Putamen (tissue), 1 donor: ENCODE measurements around the gene SF3B2.

Source experiments
- DNase-seq: peaks from one replicate; pipeline ENCODE4 v3.0.0-alpha.2; 2016; ENCODE audit warnings: low spot score

SF3B2 gene

DNA sequence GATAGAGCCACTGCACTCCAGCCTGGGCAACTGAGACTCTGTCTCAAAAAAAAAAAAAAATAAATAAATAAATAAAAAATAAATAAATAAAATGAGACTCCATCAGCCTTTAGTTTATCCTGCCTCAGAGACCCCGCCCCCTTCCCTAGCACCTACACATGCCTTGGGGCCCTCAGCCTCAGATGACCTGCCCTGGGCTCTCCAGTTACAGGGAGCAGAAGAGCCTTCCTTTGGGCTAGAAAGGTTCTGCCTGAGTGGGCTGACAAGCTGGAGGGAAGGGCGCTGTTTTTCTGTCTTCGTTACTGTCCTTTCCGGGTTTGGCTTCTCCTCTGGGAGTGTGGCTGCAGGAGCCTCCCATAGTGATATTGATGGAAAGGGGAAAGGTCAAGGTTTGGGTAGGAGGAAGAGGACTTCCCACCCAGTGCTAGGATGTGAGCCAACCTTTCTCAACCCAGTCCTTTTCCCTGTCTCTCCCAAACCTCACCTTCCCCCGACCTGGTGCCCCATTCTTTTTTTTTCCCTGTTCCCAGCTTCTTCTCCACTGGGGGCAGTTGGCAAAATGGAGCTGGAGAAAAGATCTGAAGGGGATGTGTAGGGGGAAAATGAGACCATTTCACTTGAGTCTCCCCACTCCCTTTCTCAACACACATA is 1.5 kb upstream of the SF3B2 start:
- no peak for DNase-seq

DNA sequence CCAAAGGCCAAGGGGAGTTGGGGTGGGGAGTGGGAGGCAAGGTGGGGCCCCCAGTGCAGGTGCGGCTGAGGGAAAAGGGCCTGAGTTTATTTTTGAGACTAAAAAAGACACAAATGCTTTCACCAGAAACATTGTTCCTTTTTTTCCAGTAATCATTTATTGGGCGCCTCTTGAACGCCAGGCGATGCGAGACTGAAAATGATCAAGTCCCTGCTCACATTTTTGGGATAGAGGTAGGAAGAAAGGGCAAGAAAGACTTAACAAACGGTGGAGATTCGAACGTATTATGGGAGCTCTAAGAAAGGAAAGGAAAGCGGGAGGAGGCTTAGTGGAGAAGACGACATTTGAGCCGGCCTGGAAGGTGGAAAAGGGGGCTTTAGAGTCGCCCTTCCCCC is 796 bp upstream of the SF3B2 start:
- no peak for DNase-seq

DNA sequence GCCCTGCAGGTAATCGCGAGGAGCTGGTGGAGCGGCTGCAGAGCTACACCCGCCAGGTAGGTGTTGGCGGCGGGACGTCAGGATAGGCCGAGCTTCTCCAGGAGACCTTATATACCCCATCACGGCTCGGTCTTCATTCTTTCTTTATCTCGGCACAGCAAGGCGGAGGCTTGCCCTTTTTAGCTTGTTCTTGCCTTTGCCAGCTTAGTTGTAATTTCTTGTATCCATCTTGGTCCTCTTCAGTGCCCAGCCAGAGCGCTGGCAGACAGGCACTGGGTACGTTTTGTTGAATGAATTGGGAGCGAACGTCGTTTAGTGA is 459 bp downstream of the SF3B2 start:
- DNase-seq: no peak

DNA sequence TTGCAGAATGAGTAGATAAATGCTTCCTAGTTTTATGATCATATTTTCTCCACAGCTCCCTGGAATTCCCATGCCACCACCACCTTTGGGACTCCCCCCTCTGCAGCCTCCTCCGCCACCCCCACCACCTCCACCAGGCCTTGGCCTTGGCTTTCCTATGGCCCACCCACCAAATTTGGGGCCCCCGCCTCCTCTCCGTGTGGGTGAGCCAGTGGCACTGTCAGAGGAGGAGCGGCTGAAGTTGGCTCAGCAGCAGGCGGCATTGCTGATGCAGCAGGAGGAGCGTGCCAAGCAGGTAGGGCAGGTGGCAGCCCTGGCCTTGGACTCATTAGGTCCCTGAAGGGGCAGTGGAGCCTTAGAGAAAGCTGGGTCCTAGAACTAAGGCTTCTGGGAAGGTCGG is 2.9 kb downstream of the SF3B2 start:
- DNase-seq: no peak

DNA sequence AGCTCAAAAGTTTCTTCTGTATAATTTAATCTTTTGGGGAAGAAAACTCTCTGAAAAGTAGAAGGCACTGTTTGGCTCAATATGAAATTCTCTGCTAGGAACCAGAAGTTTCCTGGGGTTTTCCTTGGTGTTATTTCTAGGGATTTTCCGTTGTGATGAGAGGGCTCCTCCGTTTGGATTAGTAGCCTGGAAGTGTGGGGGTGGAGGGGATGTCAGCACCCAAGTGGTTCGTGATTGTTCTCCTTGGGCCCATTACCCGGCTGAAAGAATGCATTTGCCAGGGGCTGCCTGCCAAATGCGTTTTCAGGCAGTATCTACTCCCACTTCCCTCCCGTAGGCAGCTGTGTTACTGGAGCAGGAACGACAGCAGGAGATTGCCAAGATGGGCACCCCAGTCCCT is 4.3 kb downstream of the SF3B2 start:
- no peak for DNase-seq

DNA sequence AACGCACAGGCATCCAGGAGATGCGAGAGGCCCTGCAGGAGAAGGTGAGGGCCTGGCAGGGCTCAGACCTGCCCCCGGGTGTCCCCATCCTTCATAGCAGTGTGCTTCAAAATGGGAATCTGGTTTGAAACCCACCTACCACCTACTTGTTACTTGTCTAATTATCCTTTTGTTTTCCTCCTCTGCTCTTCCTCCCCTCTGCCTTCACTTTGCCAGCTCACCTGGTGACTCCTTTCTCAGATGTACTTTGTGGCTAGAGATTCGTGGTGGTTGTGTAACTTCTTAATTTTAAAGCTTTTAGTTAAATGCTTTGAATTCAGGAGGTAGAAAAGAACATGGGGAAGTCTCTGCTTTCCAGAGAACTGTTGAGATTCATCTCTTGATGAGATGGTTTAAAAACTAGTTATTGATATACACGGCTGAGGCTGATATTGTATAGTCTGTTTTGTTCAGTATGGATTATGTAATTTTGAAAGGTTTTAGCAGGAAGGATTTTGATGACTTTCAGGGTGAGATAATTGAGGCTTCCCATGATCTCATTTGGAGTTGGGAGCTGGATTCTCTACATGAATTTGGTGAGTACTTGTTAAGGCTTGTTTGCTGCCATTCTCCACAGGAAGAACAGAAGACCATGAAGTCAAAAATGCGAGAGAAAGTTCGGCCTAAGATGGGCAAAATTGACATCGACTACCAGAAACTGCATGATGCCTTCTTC is 8.0 kb downstream of the SF3B2 start:
- DNase-seq: peak; percentile 61

DNA sequence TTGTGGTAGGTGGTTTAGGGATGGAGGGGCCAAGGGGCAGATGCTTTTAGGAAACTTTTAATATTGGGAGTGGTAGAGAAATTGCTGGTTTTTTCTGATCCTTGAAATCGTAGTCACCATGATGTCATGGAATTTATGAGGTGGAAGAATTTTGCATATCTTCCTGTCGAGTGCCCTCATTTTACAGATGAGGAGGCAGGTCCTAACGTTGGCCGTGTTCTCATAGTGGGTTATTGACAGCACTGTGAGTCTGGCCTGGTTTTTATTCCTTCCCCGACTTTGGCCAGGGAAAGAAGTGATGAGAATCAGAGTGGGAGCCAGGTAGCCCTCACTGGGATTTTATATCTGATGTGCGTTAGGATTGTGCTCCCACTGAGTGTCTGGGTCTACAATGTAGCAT is 9.1 kb downstream of the SF3B2 start:
- no peak for DNase-seq

DNA sequence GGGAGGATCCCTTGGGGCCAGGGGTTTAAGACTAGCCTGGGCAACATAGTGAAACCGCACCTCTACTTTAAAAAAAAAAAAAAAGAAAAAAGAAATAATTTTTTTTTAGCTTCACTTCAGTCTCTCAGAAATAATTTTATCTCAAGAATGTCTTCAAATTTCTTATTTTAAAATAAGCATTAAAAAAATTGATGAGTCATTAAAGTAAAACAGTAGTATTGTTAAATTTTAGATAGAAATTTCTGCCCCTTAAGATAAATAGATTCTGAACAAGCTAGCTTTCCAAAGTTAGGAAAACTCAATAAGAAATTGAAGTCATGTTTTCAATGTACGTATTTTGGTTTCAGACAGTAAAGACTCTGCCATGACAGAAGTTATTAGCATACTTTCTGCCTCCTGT is 10.2 kb downstream of the SF3B2 start:
- DNase-seq: no peak

DNA sequence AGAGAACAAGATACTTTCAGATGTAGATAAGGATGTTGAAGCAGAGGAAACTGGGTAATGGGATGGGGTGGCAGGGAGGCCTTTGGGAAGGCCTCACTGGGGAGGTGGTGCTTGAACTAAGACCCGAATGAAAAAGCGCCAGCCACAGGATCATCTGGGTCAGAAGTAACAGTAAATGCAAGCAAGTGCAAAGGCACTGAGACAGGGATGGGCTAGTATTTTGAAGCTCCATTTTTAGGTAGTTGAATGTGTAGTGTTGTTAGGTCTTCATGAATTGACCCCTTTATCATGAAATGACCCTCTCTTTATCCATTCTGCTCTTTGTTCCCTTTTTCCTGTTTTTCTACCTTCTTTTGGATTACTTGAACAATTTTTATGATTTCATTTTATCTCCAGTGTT is 11.7 kb downstream of the SF3B2 start:
- DNase-seq: no peak

DNA sequence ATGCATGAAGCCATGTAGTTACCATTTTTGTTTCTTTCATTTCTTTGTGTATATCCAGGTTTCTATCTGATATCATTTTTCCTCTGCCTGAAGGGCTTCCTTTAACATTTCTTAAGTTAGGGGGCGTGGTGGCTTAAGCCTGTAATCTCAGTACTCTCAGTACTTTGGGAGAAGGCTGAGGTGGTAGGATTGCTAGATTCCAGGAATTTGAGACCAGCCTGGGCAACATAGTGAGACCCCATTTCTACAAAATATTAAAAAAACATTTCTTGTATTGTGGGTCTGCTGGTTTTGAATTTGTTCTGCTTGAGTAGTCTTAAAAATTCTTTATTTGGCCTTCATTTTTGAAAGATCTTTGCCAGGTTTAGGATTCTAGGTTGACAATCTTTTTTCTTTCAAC is 12.4 kb downstream of the SF3B2 start:
- DNase-seq: no peak

DNA sequence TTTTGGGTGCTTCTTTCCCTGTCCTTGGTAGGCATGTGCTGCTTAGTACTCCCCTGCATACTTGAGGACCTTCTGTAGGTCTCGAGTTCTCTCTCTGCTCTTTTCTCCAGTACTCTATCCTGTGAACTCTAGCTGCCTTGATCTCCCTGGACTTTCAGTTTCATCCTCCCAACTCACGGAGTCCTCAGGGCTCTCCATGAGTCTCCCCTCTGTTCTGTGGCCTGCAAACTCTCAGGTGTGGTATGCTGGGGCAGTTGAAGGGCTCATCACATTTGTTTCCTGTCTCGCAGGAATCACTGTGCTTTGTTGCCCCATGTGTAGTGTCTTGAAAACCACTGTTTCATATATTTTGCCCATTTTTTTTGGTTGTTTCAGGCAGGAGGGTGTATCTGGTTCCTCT is 14.6 kb downstream of the SF3B2 start:
- DNase-seq: no peak

DNA sequence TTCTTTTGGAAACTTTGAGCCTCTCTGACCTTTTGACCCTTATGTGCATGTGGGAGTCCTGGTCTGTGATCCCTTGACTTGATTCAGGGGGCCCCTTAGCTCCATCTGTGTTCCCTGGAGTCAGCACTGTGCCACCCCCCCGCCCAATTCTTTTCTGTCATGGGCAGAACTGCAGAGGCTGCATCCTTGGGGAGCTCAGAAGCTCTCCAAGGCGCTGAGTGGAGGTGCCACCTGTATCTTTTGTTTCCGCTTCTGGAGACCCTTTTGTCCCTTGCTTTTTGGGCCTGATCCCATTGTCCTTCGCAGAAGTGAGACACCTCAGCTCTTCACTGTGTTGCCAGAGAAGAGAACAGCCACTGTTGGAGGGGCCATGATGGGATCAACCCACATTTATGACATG is 15.5 kb downstream of the SF3B2 start:
- no peak for DNase-seq

DNA sequence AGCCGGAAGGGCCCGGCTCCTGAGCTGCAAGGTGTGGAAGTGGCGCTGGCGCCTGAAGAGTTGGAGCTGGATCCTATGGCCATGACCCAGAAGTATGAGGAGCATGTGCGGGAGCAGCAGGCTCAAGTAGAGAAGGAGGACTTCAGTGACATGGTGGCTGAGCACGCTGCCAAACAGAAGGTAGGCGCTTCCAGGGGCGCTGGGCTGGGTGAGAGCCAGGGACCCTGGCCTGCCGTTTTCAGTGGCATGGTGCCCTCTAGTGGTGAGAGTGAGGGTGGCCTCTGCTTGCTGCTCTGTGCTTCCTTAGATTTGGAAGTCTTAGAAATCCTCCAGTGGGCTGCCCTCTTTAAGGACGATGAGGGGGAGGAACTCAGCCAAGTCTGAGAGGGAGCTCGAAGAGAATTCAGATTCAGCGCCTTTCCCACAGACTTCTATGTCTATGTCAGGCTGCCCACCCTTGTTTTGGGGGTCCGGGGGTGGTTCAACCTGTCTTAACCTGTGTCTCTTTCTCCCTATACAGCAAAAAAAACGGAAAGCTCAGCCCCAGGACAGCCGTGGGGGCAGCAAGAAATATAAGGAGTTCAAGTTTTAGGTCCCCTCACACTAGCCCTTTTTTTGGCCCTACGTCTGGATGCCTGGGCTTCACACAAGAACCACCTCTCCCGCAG is 16.1 kb downstream of the SF3B2 start:
- DNase-seq: no peak

DNA sequence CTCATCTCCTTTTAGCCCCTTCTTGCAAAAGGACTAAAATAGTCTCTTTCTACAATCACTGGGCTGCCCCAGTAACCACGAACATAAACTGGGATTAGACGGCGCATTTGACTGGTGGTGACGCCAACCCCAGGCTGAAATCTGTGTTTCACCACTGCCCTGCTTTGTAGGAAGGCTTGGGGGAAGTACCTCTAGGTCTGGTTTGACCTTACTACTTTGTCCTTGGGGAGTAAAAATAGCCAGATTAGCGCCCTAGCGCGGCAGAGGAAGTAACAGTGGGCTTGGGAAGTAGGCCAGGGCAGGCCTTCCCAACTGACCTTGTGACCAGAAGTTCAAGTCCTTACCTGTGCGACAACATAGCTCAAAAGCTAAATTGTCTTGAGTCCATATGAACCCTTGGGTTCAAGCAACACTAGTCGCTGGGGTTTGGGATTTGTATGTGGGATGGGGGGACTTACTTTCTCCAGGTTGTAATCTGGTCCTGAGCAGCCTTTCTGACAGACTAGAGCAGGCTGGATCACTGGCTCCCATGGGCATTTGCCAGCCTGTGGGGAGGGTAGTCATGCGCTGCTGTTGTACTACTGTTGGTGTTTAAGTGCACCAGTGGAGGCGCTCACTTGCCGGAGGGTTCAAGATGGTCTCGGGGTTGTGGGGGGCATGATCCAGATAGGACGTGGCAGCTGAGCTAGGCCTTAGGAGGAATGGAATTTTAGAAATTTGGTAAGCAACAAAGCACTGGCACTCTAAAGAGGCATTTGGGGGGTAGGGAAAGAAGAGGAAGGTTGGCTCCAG is 17.0 kb downstream of the SF3B2 start:
- no peak for DNase-seq

DNA sequence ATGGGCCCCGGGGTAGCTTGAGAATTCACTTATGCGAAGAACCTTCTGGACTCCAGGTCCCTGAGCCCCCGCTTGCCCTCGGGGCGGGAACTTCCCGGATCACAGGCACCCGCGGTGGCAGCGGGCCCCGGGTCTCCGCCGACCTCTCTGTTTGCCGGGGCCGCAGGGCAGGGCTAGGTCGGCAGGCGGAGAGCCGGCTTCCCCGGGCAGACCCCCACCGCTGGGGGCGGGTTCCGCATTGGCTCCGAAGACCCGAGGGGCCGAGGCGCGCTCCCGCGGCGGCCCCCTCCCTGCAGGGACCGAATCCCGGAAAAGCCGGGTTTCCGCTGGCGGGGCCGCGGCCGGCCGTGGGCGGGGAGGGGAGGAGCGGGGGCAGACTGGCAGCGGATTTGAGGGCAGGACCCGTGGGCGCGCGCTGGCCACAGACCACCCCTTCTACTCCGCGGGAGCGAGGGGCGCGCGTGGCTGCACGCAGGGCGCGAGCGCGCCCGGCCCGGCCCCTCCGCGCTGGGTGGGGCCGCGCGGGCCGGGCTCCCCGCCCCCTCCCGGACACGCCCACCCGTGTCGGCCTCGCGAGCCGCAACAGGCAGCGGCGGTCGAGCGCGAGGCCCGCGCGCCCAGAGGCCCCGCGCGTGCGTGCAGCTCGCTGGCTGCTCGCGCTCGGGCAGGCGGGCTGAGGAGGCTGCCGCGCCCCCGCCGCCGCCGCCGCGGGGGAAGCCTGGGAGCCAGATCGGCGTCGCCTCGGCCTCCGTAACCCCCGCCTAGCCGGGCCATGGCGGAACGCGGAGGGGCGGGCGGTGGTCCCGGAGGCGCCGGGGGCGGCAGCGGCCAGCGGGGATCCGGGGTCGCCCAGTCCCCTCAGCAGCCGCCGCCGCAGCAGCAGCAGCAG is 17.8 kb downstream of the SF3B2 start, which contains the start of gene PACS1:
TSS of gene PACS1 (plus strand) at position 558 of the 889 bp plus-strand sequence. CDS start at position 773, 215 bp downstream.
- DNase-seq: no peak

DNA sequence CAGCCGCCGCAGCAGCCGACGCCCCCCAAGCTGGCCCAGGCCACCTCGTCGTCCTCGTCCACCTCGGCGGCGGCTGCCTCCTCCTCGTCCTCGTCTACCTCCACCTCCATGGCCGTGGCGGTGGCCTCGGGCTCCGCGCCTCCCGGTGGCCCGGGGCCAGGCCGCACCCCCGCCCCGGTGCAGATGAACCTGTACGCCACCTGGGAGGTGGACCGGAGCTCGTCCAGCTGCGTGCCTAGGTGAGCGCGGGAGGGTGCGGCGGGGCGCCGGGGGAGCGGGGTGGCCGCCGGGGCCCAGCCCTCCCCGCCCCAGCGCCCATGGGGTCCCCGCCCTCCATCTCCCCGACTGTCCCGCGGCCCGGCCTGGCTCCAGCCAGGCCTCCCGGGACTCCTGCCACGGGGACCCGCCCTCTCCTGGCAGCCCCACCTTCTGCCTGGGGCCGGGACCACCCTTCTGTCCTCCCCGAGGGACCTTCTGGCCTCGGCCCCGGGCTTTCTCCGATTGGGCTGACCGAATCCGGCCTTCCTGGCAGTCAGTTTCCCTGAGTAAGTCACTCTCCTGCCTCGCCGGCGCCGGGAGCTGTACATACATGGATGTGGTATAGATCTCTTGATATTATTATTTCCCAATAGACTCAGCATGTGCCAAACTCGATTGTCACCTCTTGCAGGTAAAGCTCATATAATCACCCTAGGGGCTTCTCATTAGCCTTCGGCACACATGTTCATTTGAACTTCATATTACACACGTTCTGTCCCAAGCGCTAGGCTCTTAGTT is 18.6 kb downstream of the SF3B2 start:
- DNase-seq: no peak

DNA sequence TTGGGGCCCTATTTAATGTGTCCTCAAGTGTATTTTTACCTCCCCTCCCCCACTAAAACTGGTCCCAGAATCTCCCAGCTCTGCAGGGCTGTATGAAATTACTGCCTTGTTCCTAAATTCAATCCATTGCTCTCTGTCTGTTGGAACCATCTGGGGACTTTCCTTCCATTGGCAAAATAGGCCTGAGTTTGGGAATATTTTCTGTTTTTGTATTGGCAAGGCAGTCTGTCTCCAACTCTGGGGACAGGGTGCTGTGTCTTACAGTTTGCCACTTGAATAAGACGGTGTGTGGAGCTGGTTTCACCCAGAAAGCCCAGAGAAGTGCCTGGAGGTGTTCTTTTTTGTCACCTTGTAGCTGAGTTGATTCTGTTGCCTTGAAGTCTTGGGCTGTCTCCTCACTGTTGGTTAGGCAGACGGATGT is 19.2 kb downstream of the SF3B2 start:
- DNase-seq: no peak

DNA sequence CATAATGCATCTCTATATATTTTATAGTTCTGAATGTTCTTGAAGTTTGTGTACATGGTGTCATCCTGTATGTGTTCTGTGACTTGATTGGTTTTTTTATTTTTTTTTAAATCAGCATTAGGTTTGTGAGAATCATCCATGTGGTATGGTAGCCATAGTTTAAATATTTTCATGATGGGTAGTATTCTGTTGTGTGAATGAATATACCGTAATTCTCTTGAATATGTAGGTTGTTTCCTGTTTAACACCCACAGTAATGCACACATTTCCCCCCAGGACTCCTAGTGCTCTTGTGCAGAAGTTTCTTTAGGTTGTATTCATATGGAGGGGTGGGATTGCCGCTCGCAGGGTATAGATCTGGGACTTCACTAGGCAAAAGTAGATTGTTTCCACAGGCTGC is 19.9 kb downstream of the SF3B2 start:
- no peak for DNase-seq

DNA sequence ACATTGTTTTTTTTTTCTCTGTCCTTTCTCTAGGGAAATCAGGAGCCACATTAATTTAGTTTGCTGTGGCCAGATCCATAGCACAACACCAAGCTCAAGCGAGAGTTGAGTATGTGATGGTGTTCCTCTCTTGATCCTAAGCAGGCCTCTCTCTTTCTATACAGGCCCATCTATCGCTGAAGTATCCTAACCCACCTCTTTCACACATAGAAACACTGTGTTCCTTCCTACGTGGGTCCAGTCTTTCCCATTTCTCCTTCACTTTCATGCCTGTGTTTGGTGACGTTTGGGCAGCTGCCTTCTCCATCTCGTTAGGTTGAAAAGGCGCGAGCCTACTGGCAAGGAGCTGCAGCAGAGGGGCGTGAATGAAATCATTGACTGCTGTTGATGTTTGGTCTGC is 20.4 kb downstream of the SF3B2 start:
- DNase-seq: no peak

DNA sequence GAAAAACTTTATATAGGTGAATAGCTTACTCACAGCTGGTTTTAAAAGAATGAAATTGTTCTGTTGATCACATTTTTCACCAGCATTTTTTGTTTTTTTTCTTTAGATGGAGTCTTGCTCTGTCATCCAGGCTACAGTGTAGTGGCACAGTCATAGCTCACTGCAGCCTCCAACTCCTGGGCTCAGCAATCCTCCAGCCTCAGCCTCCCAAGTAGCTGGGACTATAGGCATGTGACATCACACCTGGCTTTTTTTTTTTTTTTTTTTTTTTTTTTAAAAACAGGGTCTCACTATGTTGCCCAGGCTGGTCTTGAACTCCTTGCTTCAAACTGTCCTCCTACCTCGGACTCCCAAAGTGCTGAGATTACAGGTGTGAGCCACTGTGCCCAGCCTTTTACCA is 21.5 kb downstream of the SF3B2 start:
- no peak for DNase-seq

DNA sequence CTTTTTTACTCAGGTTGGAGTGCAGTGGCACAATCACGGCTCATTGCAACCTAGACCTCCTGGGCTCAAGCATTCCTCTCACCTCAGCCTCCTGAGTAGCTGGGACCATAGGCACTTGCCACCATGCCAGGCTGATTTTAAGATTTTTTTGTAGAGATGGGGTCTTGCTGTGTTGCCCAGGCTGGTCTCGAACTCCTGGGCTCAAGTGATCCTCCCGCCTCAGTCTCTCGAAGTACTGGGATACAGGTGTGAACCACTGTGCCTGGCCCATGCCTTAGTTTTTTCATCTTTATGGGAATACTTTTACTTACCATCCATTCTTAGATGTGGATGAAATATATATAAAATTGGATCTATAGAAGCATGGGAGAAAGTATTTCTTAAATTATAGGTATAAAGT is 23.1 kb downstream of the SF3B2 start:
- DNase-seq: no peak
